Vagina (tissue), 2 donors: ENCODE measurements around the gene STAU1.

Experiments
- POLR2A ChIP-seq, 2 donors: fragments of 450-650 bp; IDR thresholded peaks; one replicate each; pipeline ENCODE4 v1.6.1; 2017; ENCODE audit warnings: antibody characterized with exemption in 2 of 2, mild to moderate bottlenecking in 2 of 2, moderate library complexity in 2 of 2
- TF ChIP-seq, protein P1 (sequence below), 3 experiments: fragments of 450-650 bp in 2 of 3; fragments of 200-600 bp in 1 of 3; sonication (generic) in 1 of 3; IDR thresholded peaks; one replicate each; pipeline ENCODE4 v1.5.1; 2017 to 2019; ENCODE audit warnings: antibody characterized with exemption in 3 of 3, mild to moderate bottlenecking in 2 of 3, moderate library complexity in 2 of 3

- TF ChIP-seq, protein P1, sequence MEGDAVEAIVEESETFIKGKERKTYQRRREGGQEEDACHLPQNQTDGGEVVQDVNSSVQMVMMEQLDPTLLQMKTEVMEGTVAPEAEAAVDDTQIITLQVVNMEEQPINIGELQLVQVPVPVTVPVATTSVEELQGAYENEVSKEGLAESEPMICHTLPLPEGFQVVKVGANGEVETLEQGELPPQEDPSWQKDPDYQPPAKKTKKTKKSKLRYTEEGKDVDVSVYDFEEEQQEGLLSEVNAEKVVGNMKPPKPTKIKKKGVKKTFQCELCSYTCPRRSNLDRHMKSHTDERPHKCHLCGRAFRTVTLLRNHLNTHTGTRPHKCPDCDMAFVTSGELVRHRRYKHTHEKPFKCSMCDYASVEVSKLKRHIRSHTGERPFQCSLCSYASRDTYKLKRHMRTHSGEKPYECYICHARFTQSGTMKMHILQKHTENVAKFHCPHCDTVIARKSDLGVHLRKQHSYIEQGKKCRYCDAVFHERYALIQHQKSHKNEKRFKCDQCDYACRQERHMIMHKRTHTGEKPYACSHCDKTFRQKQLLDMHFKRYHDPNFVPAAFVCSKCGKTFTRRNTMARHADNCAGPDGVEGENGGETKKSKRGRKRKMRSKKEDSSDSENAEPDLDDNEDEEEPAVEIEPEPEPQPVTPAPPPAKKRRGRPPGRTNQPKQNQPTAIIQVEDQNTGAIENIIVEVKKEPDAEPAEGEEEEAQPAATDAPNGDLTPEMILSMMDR (IDR thresholded peaks at IDR 0.05), result no peak
- TF ChIP-seq POLR2A (IDR thresholded peaks at IDR 0.05), result no peak
Measured at GRCh38 chr20:49160057-49160929, 27.8 kb downstream of the STAU1 start.
